Adrenal gland (tissue), 12 donors: ENCODE data around the gene FARP1. TPM values are rescaled to one million over a fixed set of nuclear protein-coding genes. Genes with fewer than 3 reads are reported as not detected.

Experiments
- DNase-seq, 7 donors: peaks; one replicate each; pipeline ENCODE4 v3.0.0-alpha.2; 2019 to 2020
- H3K27ac ChIP-seq, 5 donors: fragments of 200-600 bp; sonication (generic) in 4 of 5; 1 replicate in 3 of 5; 2 replicates in 2 of 5; pipeline versions ENCODE4 v1.5.1 to v1.8.0; 2016 to 2020; ENCODE audit warnings: mild to moderate bottlenecking in 1 of 5
- H3K27me3 ChIP-seq: fragments of 200-600 bp; 2 replicates; pipeline ENCODE4 v1.8.0; 2021
- H3K36me3 ChIP-seq, 2 donors: fragments of 200-600 bp; replicated peaks in 1 of 2; 1 replicate in 1 of 2; 2 replicates in 1 of 2; pipeline versions ENCODE4 v1.5.1 to v1.8.0; 2018 to 2022
- H3K4me1 ChIP-seq, 2 donors: fragments of 200-600 bp; replicated peaks in 1 of 2; 1 replicate in 1 of 2; 2 replicates in 1 of 2; pipeline versions ENCODE4 v1.5.1 to v1.8.0; 2018 to 2021
- H3K4me3 ChIP-seq, 4 donors: fragments of 200-600 bp; sonication (generic) in 3 of 4; one replicate each; pipeline ENCODE4 v1.5.1; 2016 to 2018
- H3K9me3 ChIP-seq, 3 donors: fragments of 200-600 bp; sonication (generic) in 1 of 3; replicated peaks in 1 of 3; 1 replicate in 2 of 3; 2 replicates in 1 of 3; pipeline versions ENCODE4 v1.5.1 to v1.8.0; 2016 to 2021
- CTCF ChIP-seq, 6 experiments: fragments of 450-650 bp in 4 of 6; fragments of 200-600 bp in 2 of 6; sonication (generic) in 1 of 6; IDR thresholded peaks; 1 replicate in 5 of 6; 2 replicates in 1 of 6; pipeline versions ENCODE4 v1.5.1 to v1.8.0; 2016 to 2021; ENCODE audit warnings: antibody characterized with exemption in 6 of 6, mild to moderate bottlenecking in 2 of 6, moderate library complexity in 1 of 6
- POLR2A ChIP-seq, 2 donors: fragments of 450-650 bp; IDR thresholded peaks; one replicate each; pipeline ENCODE4 v1.6.1; 2017; ENCODE audit warnings: antibody characterized with exemption in 2 of 2, mild to moderate bottlenecking in 2 of 2, moderate library complexity in 1 of 2
- WGBS, 4 donors: extraction: QIAGEN DNeasy Blood & Tissue Kit in 2 of 4; methylation state at CpG; one replicate each; pipeline versions ENCODE4 v1.1.5 to v1.1.7; 2013 to 2017; 5-methylcytosine and 5-hydroxymethylcytosine counted together
- intact Hi-C, 2 donors: fragments of 100-400 bp; cut with DNase I; formaldehyde crosslinking; loops; one replicate each; pipeline versions ENCODE4 v1.14.1 to v1.15.0; 2022 to 2023
- polyA plus RNA-seq, 3 donors: library from polyadenylated mRNA; stranded (reverse); fragments of 200-250 nt in 2 of 3; fragments of 350-450 nt in 1 of 3; fragmentation: Illumina TruSeq in 1 of 3; extraction: RNeasy Lipid Tissue Mini Kit (QIAGEN cat#74804) in 1 of 3; gene quantifications; one replicate each; pipeline ENCODE4 v1.2.3, GENCODE V29; 2013 to 2014
- total RNA-seq, 9 donors: library from RNA; depleted of rRNA in 4 of 9; stranded (reverse); fragments of >200 nt in 4 of 9; fragments of 120-200 nt in 1 of 9; fragmentation: NEBNext Ultra II Directional in 1 of 9; extraction: Animal tissue kit (Norgen Biotek cat#: 25700) in 1 of 9; gene quantifications; one replicate each; pipeline versions ENCODE4 v1.1.0 to v1.2.4, GENCODE V29; 2013 to 2023
- donor health status: healthy with polysubstance abuse.
- donor health status: Bipolar disorder and iron deficiency.
- donor health status: DM: yes; HTN: yes; CAD: no.
- donor health status: DM: no; HTN: no; CAD: no.
- donor health status: DM: no; HTN: no; CAD: no.
- donor health status: DM: yes; HTN: yes; CAD: no.

Gene FARP1
- total and polyA plus RNA-seq, 12 donors = 27.1 to 304 (median 71.6) TPM

- Histone ChIP-seq H3K36me3 (no peaks in the 10 kb centered on the region), H3K4me3 (no peak overlapping the region), H3K27ac (no peak overlapping the region), H3K27me3 (no peaks in the 10 kb centered on the region), H3K4me1 (peaks cover 17 to 24% of the 10 kb centered on the region in 2 donors), H3K9me3 (no peaks in the 10 kb centered on the region)
- intact Hi-C loops = no loop called here
- WGBS, 4 donors = 93 to 98% (median 97%) methylated on average over 7 of the region's 7 CpGs
- TF ChIP-seq POLR2A (IDR thresholded peaks at IDR 0.05) = no peak
- TF ChIP-seq CTCF (IDR thresholded peaks at IDR 0.05) = no peak
- DNase-seq = no peak
Measured at GRCh38 chr13:98251708-98252107, 108.8 kb downstream of the FARP1 start.

GRCh38 chr13:98252931-98253470 is 110.1 kb downstream of the FARP1 start:
- H3K36me3 ChIP-seq = no peaks in the 10 kb centered on the region
- no peak for TF ChIP-seq CTCF (IDR thresholded peaks at IDR 0.05)
- no peak for TF ChIP-seq POLR2A (IDR thresholded peaks at IDR 0.05)
- peaks cover 17 to 24% of the 10 kb centered on the region in 2 donors for H3K4me1 ChIP-seq
- peak in 6 of 7 donors; percentile 62 to 81 (median 69) for DNase-seq
- H3K27me3 ChIP-seq = no peaks in the 10 kb centered on the region
- H3K4me3 ChIP-seq = no peak overlapping the region
- H3K9me3 ChIP-seq = no peaks in the 10 kb centered on the region
- peak overlapping the region in 4 of 5 donors; percentile 27 to 80 (median 44) for H3K27ac ChIP-seq
- 29 to 36% (median 31%) methylated on average over 7 of the region's 7 CpGs for WGBS, 4 donors
- intact Hi-C loops = no loop called here

- no peaks in the 10 kb centered on the region for H3K36me3 ChIP-seq
- intact Hi-C loops = no loop called here
Measured at GRCh38 chr13:98253526-98253925, 110.6 kb downstream of the FARP1 start.

GRCh38 chr13:98254513-98254912 is 111.6 kb downstream of the FARP1 start:
- H3K27me3 ChIP-seq = no peaks in the 10 kb centered on the region
- H3K27ac ChIP-seq = no peak overlapping the region
- no peak overlapping the region for H3K4me3 ChIP-seq
- H3K9me3 ChIP-seq = no peaks in the 10 kb centered on the region
- no peak for TF ChIP-seq CTCF (IDR thresholded peaks at IDR 0.05)
- no peak for TF ChIP-seq POLR2A (IDR thresholded peaks at IDR 0.05)
- peaks cover 17 to 24% of the 10 kb centered on the region in 2 donors for H3K4me1 ChIP-seq
- no peaks in the 10 kb centered on the region for H3K36me3 ChIP-seq
- intact Hi-C loops = no loop called here
- WGBS, 4 donors = 88 to 100% (median 94%) methylated on average over 2 of the region's 2 CpGs
- DNase-seq = no peak

More at GRCh38 chr13:98253526-98253925, 110.6 kb downstream of the FARP1 start:
- 26 to 54% (median 34%) methylated on average over 6 to 7 of the region's 7 CpGs for WGBS, 4 donors
- TF ChIP-seq POLR2A (IDR thresholded peaks at IDR 0.05) (no peak), CTCF (IDR thresholded peaks at IDR 0.05) (no peak)
- Histone ChIP-seq H3K4me3 (no peak overlapping the region), H3K4me1 (peaks cover 17 to 24% of the 10 kb centered on the region in 2 donors), H3K9me3 (no peaks in the 10 kb centered on the region), H3K27ac (peak overlapping the region in 3 of 5 donors; percentile 19 to 80 (median 58)), H3K27me3 (no peaks in the 10 kb centered on the region)
- peak in 2 of 7 donors; percentile 29 to 44 for DNase-seq
